Neural cell (in vitro differentiated cells): ENCODE results near the gene SPRN. TPM values are rescaled to one million over a fixed set of nuclear protein-coding genes. Genes with fewer than 3 reads are reported as not detected.

ENCODE experiments used
- H2AFZ ChIP-seq: fragments of 200-600, 300-800 bp; sonication (generic), shearing (Covaris generic); 2 replicates; pipeline ENCODE4 v1.6.0; 2014; ENCODE audit warnings: low read depth, mild to moderate bottlenecking, antibody characterized with exemption, low read length, moderate library complexity
- H3F3A ChIP-seq: fragments of 200-600 bp; shearing (Covaris generic); 2 replicates; pipeline ENCODE4 v1.6.1; 2016; ENCODE audit warnings: mild to moderate bottlenecking, moderate library complexity, mixed read lengths, antibody characterized with exemption, low read length; ENCODE audit not compliant: insufficient read depth, poor library complexity, severe bottlenecking
- H3K27ac ChIP-seq: fragments of 200-600, 300-800 bp; sonication (generic), shearing (Covaris generic); 2 replicates; pipeline ENCODE4 v1.5.1; 2014; ENCODE audit warnings: mild to moderate bottlenecking, low read length, moderate library complexity
- H3K27me3 ChIP-seq: fragments of 300-800, 200-600 bp; sonication (generic), shearing (Covaris generic); 2 replicates; pipeline ENCODE4 v1.6.0; 2014; ENCODE audit warnings: mild to moderate bottlenecking, low read depth, low read length, moderate library complexity; ENCODE audit not compliant: insufficient read depth
- H3K36me3 ChIP-seq: fragments of 300-800, 200-600 bp; sonication (generic), shearing (Covaris generic); 2 replicates; pipeline ENCODE4 v1.5.1; 2014; ENCODE audit warnings: mild to moderate bottlenecking, antibody characterized with exemption, low read length, moderate library complexity; ENCODE audit not compliant: insufficient read depth
- H3K4me2 ChIP-seq: fragments of 300-800, 200-600 bp; sonication (generic), shearing (Covaris generic); 2 replicates; pipeline ENCODE4 v1.6.0; 2014; ENCODE audit warnings: mild to moderate bottlenecking, low read length
- H3K4me3 ChIP-seq: fragments of 300-800, 200-600 bp; sonication (generic), shearing (Covaris generic); 2 replicates; pipeline ENCODE4 v1.5.1; 2014; ENCODE audit warnings: mild to moderate bottlenecking, low read length, moderate library complexity
- H3K79me2 ChIP-seq: fragments of 200-600 bp; shearing (Covaris generic); replicated peaks from 2 replicates; pipeline ENCODE4 v1.6.0; 2014; ENCODE audit warnings: mild to moderate bottlenecking, low read length, moderate library complexity; ENCODE audit not compliant: insufficient read depth
- H3K9ac ChIP-seq: fragments of 300-800, 200-600 bp; sonication (generic), shearing (Covaris generic); 2 replicates; pipeline ENCODE4 v1.6.1; 2016; ENCODE audit warnings: mild to moderate bottlenecking, low read length, mixed read lengths
- H3K9me2 ChIP-seq: fragments of 200-600 bp; shearing (Covaris generic); 2 replicates; pipeline ENCODE4 v1.6.1; 2016; ENCODE audit warnings: mild to moderate bottlenecking, low read length, mixed read lengths; ENCODE audit not compliant: insufficient read depth
- H3K9me3 ChIP-seq: fragments of 200-600, 300-800 bp; sonication (generic), shearing (Covaris generic); 2 replicates; pipeline ENCODE4 v1.6.1; 2016; ENCODE audit warnings: mild to moderate bottlenecking, mixed run types, low read length, moderate library complexity, mixed read lengths
- H4K20me1 ChIP-seq: fragments of 200-600 bp; shearing (Covaris generic); 2 replicates; pipeline ENCODE4 v1.6.1; 2016; ENCODE audit warnings: mild to moderate bottlenecking, mixed run types; ENCODE audit not compliant: insufficient read depth
- CTCF ChIP-seq: fragments of 450-650 bp; IDR thresholded peaks from 2 replicates; pipeline ENCODE4 v1.5.1; 2014; ENCODE audit warnings: antibody characterized with exemption, mild to moderate bottlenecking, moderate library complexity; ENCODE audit not compliant: poor library complexity, severe bottlenecking
- EP300 ChIP-seq: fragments of 450-650 bp; conservative IDR thresholded peaks from 2 replicates; pipeline ENCODE4 v1.6.1; 2014; ENCODE audit warnings: antibody characterized with exemption, mild to moderate bottlenecking, moderate library complexity; ENCODE audit not compliant: poor library complexity, severe bottlenecking
- EZH2 ChIP-seq: fragments of 200-600, 300-800 bp; shearing (Covaris generic), sonication (generic); IDR thresholded peaks from 2 replicates; pipeline ENCODE4 v1.6.1; 2014; ENCODE audit warnings: antibody characterized with exemption, low read length, borderline replicate concordance, mild to moderate bottlenecking; ENCODE audit not compliant: insufficient read depth, poor library complexity, severe bottlenecking
- MXI1 ChIP-seq: fragments of 450-650 bp; conservative IDR thresholded peaks from 2 replicates; pipeline ENCODE4 v1.6.1; 2014; ENCODE audit warnings: antibody characterized with exemption, mild to moderate bottlenecking; ENCODE audit not compliant: poor library complexity, severe bottlenecking
- POLR2AphosphoS5 ChIP-seq: IDR thresholded peaks from 2 replicates; pipeline ENCODE4 v1.6.1; 2012
- RAD21 ChIP-seq: fragments of 450-650 bp; conservative IDR thresholded peaks from 2 replicates; pipeline ENCODE4 v1.6.1; 2014; ENCODE audit warnings: antibody characterized with exemption, mild to moderate bottlenecking, moderate library complexity
- REST ChIP-seq: IDR thresholded peaks from 2 replicates; pipeline ENCODE4 v1.6.1; 2012; ENCODE audit warnings: borderline replicate concordance
- SMC3 ChIP-seq: fragments of 450-650 bp; conservative IDR thresholded peaks from 2 replicates; pipeline ENCODE4 v1.6.1; 2014; ENCODE audit warnings: antibody characterized with exemption, mild to moderate bottlenecking, moderate library complexity; ENCODE audit not compliant: poor library complexity
- TAF1 ChIP-seq: IDR thresholded peaks from 2 replicates; pipeline ENCODE4 v1.6.1; 2012; ENCODE audit warnings: low read depth
- polyA plus RNA-seq: library from polyadenylated mRNA; depleted of rRNA; stranded (reverse); fragments of >200 nt; gene quantifications from 2 replicates; pipeline ENCODE4 v1.2.3, GENCODE V29; 2014

Gene SPRN
- polyA plus RNA-seq, 1 donor from 2014 or later: 1.1 TPM

- no peak overlapping the region for H3K9ac ChIP-seq
- no peaks in the 10 kb centered on the region for H3K27me3 ChIP-seq
- peaks cover 6% of the 10 kb centered on the region for H3K79me2 ChIP-seq
- TF ChIP-seq TAF1 (no peak), MXI1 (no peak), SMC3 (no peak), EP300 (no peak), REST (no peak), RAD21 (no peak), EZH2 (no peak), CTCF (no peak), POLR2AphosphoS5 (no peak)
- H3K9me2 ChIP-seq: no peaks in the 10 kb centered on the region
- no peaks in the 10 kb centered on the region for H3K9me3 ChIP-seq
- no peaks in the 10 kb centered on the region for H3F3A ChIP-seq
- no peaks in the 10 kb centered on the region for H3K36me3 ChIP-seq
- H3K27ac ChIP-seq: no peak overlapping the region
- no peak overlapping the region for H3K4me3 ChIP-seq
- no peaks in the 10 kb centered on the region for H4K20me1 ChIP-seq
- H3K4me2 ChIP-seq: no peak overlapping the region
- no peak overlapping the region for H2AFZ ChIP-seq
Measured at GRCh38 chr10:133397938-133398337, 26.5 kb downstream of the SPRN start.

GRCh38 chr10:133396035-133396624 is 28.3 kb downstream of the SPRN start:
- H2AFZ ChIP-seq: no peak overlapping the region
- H3K27ac ChIP-seq: no peak overlapping the region
- no peaks in the 10 kb centered on the region for H3K9me2 ChIP-seq
- H3F3A ChIP-seq: no peaks in the 10 kb centered on the region
- no peaks in the 10 kb centered on the region for H3K27me3 ChIP-seq
- H3K79me2 ChIP-seq: peaks cover 6% of the 10 kb centered on the region
- H3K4me3 ChIP-seq: no peak overlapping the region
- H4K20me1 ChIP-seq: no peaks in the 10 kb centered on the region
- no peak overlapping the region for H3K4me2 ChIP-seq
- H3K9ac ChIP-seq: no peak overlapping the region
- no peak for TF ChIP-seq SMC3
- H3K9me3 ChIP-seq: no peaks in the 10 kb centered on the region
- no peaks in the 10 kb centered on the region for H3K36me3 ChIP-seq

- no peak for TF ChIP-seq CTCF
- Histone ChIP-seq H3K27me3 (no peaks in the 10 kb centered on the region), H3K36me3 (no peaks in the 10 kb centered on the region), H3F3A (no peaks in the 10 kb centered on the region), H2AFZ (peak overlapping the region; percentile 83), H3K27ac (peak overlapping the region; percentile 78), H3K4me2 (peak overlapping the region; percentile 89), H3K79me2 (peaks cover 6% of the 10 kb centered on the region), H3K9me3 (no peaks in the 10 kb centered on the region), H3K9ac (peak overlapping the region; percentile 85), H3K9me2 (no peaks in the 10 kb centered on the region), H3K4me3 (peak overlapping the region; percentile 99), H4K20me1 (no peaks in the 10 kb centered on the region)
Measured at GRCh38 chr10:133394801-133395221, 29.6 kb downstream of the SPRN start.
